Omental fat pad (tissue), 4 donors: ENCODE results near the gene SLC25A26. TPM values are rescaled to one million over a fixed set of nuclear protein-coding genes. Genes with fewer than 3 reads are reported as not detected.

Source experiments
- ATAC-seq: fragments of 150-250 bp; one replicate; pipeline ENCODE4 v1.9.1; 2016; ENCODE audit warnings: mild to moderate bottlenecking, moderate library complexity; ENCODE audit not compliant: low FRiP score
- DNase-seq: peaks from one replicate; pipeline ENCODE4 v3.0.0-alpha.2; 2019; ENCODE audit warnings: low spot score
- total RNA-seq, 4 donors: library from RNA; depleted of rRNA; stranded (reverse); fragments of >200 nt; gene quantifications; one replicate each; pipeline ENCODE4 v1.1.0, GENCODE V29; 2016
- TF ChIP-seq, protein P1 (sequence below), 3 donors: fragments of 450-650 bp; IDR thresholded peaks; one replicate each; pipeline ENCODE4 v1.5.1; 2016 to 2017; ENCODE audit warnings: antibody characterized with exemption in 3 of 3, mild to moderate bottlenecking in 3 of 3, moderate library complexity in 2 of 3

The SLC25A26 gene
- total RNA-seq, 4 donors from 2014 or later, result 19.2 to 26.4 (median 23.0) TPM

- DNase-seq (no peak), ATAC-seq (no peak)
- TF ChIP-seq, protein P1, sequence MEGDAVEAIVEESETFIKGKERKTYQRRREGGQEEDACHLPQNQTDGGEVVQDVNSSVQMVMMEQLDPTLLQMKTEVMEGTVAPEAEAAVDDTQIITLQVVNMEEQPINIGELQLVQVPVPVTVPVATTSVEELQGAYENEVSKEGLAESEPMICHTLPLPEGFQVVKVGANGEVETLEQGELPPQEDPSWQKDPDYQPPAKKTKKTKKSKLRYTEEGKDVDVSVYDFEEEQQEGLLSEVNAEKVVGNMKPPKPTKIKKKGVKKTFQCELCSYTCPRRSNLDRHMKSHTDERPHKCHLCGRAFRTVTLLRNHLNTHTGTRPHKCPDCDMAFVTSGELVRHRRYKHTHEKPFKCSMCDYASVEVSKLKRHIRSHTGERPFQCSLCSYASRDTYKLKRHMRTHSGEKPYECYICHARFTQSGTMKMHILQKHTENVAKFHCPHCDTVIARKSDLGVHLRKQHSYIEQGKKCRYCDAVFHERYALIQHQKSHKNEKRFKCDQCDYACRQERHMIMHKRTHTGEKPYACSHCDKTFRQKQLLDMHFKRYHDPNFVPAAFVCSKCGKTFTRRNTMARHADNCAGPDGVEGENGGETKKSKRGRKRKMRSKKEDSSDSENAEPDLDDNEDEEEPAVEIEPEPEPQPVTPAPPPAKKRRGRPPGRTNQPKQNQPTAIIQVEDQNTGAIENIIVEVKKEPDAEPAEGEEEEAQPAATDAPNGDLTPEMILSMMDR (IDR thresholded peaks at IDR 0.05), result no peak
Measured at GRCh38 chr3:66401675-66402491, 181.1 kb downstream of the SLC25A26 start.

- DNase-seq, result no peak
- no peak for ATAC-seq
- TF ChIP-seq, protein P1 (IDR thresholded peaks at IDR 0.05), result no peak
Measured at GRCh38 chr3:66402596-66403290, 181.9 kb downstream of the SLC25A26 start.

GRCh38 chr3:66403323-66403990 lies 182.7 kb downstream of the SLC25A26 start:
- TF ChIP-seq, protein P1 (IDR thresholded peaks at IDR 0.05), result no peak
- ATAC-seq (no peak), DNase-seq (no peak)

- no peak for DNase-seq
- no peak for ATAC-seq
- TF ChIP-seq, protein P1 (IDR thresholded peaks at IDR 0.05), result no peak
Measured at GRCh38 chr3:66404197-66404596, 183.4 kb downstream of the SLC25A26 start.

DNA sequence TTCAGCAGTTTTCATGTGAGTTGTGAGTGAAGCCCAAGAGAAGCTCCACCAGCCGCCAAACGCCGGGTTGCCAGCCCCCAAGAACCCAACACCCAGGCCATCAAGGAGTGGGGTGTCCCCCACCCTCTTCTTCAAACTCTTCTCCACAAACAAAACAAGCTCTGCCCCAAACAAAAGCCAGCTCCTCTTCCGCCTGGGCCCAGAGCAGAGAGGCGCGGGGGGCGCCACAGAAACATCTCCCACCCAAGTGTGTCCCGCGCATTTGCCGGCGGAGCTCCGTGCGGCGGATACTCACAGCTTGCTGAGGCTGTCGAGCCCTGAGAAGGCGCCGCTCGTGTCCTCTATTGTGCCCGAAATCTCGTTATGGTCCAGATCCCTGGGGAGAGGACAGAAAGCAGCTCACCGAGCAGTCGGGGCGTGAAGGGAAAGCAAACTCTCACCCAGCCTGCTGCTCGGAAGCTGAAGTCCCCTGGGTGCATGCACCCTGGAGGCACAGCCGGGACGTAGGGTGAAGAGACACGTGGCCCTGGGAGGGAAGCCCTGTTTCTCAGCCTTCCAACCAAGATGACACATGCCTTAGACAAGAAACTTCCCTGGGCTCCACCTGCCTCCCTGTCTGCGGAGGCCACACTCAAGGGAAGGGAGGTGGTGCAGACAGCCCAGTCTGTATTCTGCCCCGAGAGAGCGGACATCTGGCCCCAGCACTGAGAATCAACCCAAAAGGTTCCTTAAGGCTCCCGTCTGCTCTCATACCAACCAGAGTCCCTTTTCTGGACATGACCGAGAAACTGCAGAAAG lies 184.3 kb downstream of the SLC25A26 start:
- no peak for DNase-seq
- TF ChIP-seq, protein P1 (IDR thresholded peaks at IDR 0.05), result no peak
- no peak for ATAC-seq

DNA sequence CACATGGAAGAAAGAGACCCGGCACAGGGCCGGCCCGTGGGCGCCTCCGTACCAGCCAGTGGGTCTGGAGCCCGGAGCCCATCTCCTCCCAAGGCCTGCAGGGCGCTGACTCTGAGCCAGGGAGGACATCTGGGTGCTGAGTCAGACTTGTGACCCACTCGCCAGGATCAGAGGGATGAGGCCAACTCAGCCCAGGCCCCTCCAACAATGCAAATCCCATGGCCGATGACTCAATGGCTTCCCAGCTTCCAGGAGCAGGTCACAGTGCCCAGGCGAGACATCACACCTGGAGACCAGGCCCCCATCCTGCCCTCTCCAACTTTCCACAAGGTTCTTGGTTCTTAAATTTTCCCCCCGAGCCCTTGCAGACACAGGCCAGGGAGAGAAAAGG lies 184.9 kb downstream of the SLC25A26 start:
- no peak for DNase-seq

More for the DNA sequence above, 184.9 kb downstream of the SLC25A26 start:
- TF ChIP-seq, protein P1 (IDR thresholded peaks at IDR 0.05), result no peak
- no peak for ATAC-seq
